ENCODE results near the gene TSC22D4. TPM values are rescaled to one million over a fixed set of nuclear protein-coding genes. Genes with fewer than 3 reads are reported as not detected.
"Not testable (repeated sequence)": the region's sequence is repeated elsewhere in the genome, so short reads cannot be mapped to it uniquely, and the experiment has no call there.

TSC22D4 gene
- total RNA-seq, 1 donor: 18.5 TPM

DNA sequence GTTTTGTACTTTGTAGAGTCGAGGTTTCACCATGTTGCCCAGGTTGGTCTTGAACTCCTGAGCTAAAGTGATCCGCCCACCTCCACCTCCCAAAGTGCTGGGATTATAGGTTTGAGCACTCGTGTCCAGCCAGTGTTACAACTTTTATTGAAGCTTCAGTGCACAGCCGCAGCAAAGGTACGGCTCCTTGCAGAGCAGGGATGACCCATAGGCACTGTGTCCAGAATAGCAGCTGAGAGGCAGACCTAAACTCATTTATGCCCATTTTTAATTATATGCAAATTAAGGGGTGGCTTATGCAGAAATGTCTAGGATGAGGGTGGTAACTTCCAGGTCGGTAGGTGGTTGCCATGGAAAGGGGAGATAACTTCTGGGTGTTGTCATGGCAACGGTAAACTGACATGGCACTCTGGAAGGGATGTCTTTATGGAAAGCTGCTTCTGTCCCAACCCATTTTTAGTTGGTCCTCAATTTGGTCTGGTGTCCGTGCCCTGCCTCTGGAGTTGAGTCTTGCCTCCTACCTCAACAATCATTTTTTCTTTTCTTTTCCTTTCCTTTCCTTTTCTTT is 27.4 kb upstream of the TSC22D4 start:
- no peak for DNase-seq (ENCODE audit: insufficient read length, low spot score, missing footprints)
- Histone ChIP-seq H3K27me3 (ENCODE audit: insufficient read depth, low read length) (no peaks in the 10 kb centered on the region), H3K9me3 (ENCODE audit: low read depth, low read length) (no peaks in the 10 kb centered on the region), H4K20me1 (ENCODE audit: insufficient read depth, low read length) (no peaks in the 10 kb centered on the region), H3K79me2 (ENCODE audit: insufficient read depth, low read length) (no peaks in the 10 kb centered on the region), H2AFZ (ENCODE audit: low read length) (no peak overlapping the region), H3K4me1 (ENCODE audit: insufficient read depth, low read length) (no peaks in the 10 kb centered on the region), H3K4me2 (ENCODE audit: insufficient read depth, low read length) (no peak overlapping the region), H3K4me3 (ENCODE audit: insufficient read depth, low read length) (no peak overlapping the region), H3K36me3 (ENCODE audit: insufficient read depth, low read length) (no peaks in the 10 kb centered on the region), H3K27ac (ENCODE audit: low read depth, low read length) (no peak overlapping the region)
- TF ChIP-seq, protein P1, sequence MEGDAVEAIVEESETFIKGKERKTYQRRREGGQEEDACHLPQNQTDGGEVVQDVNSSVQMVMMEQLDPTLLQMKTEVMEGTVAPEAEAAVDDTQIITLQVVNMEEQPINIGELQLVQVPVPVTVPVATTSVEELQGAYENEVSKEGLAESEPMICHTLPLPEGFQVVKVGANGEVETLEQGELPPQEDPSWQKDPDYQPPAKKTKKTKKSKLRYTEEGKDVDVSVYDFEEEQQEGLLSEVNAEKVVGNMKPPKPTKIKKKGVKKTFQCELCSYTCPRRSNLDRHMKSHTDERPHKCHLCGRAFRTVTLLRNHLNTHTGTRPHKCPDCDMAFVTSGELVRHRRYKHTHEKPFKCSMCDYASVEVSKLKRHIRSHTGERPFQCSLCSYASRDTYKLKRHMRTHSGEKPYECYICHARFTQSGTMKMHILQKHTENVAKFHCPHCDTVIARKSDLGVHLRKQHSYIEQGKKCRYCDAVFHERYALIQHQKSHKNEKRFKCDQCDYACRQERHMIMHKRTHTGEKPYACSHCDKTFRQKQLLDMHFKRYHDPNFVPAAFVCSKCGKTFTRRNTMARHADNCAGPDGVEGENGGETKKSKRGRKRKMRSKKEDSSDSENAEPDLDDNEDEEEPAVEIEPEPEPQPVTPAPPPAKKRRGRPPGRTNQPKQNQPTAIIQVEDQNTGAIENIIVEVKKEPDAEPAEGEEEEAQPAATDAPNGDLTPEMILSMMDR (IDR thresholded peaks at IDR 0.05; ENCODE audit: extremely low read depth, low read depth, low read length): no peak

DNA sequence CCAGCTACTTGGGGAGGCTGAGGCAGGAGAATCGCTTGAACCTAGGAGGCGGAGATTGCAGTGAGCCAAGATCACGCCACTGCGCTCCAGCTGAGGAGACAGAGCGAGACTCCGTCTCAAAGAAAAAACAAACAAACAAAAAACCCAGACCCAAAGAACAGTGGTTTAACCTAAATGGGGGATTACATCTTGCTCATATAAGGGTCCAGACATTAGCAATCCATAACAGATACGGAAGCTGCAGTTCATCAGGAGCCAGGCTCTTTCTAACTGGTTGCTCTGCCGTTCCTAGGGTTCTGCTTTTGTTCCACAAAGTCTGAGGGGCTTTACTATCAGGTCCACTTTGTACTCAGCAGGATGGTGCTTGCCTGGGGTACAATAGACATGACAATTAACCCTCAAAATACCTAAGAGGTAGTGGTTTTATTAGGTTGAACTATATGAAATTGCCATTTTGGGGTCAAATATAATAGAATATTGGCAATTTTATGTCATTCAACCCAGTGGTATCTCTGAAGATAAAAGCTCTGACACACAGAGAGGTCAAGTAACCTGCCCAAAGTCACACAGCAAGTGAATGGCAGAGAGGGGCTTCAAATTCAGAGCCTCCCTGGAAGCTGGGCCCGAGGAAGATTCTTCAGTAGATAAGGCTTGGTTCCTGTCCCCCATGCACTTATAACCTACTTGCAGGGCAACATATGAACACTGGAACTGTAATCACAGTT is 26.0 kb upstream of the TSC22D4 start:
- H3K4me1 ChIP-seq (ENCODE audit: insufficient read depth, low read length): no peaks in the 10 kb centered on the region
- H3K36me3 ChIP-seq (ENCODE audit: insufficient read depth, low read length): no peaks in the 10 kb centered on the region
- H3K9me3 ChIP-seq (ENCODE audit: low read depth, low read length): no peaks in the 10 kb centered on the region
- no peak overlapping the region for H3K4me2 ChIP-seq (ENCODE audit: insufficient read depth, low read length)
- H3K27ac ChIP-seq (ENCODE audit: low read depth, low read length): no peak overlapping the region
- TF ChIP-seq, protein P1 (IDR thresholded peaks at IDR 0.05; ENCODE audit: extremely low read depth, low read depth, low read length): no peak
- no peak for DNase-seq (ENCODE audit: insufficient read length, low spot score, missing footprints)
- no peak overlapping the region for H3K4me3 ChIP-seq (ENCODE audit: insufficient read depth, low read length)
- H3K79me2 ChIP-seq (ENCODE audit: insufficient read depth, low read length): no peaks in the 10 kb centered on the region
- no peaks in the 10 kb centered on the region for H3K27me3 ChIP-seq (ENCODE audit: insufficient read depth, low read length)
- no peaks in the 10 kb centered on the region for H4K20me1 ChIP-seq (ENCODE audit: insufficient read depth, low read length)
- no peak overlapping the region for H2AFZ ChIP-seq (ENCODE audit: low read length)

DNA sequence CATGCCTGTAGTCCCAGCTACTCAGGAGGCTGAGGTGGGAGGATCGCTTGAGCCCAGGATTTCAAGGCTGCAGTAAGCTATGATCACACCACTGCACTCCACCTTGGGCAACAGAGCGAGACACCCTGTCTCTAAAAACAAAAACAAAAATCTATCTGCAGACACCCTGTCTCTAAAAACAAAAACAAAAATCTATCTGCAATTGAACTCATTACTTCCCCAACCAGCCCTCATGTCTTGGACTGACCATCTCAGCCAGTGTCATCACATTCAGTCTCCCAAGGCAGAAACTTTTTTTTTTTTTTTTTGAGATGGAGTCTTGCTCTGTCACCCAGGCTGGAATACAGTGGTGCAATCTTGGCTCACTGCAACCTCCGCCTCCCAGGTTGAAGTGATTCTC is 25.0 kb upstream of the TSC22D4 start:
- not testable (repeated sequence) for H4K20me1 ChIP-seq (ENCODE audit: insufficient read depth, low read length); H3K4me1 ChIP-seq (ENCODE audit: insufficient read depth, low read length); H3K36me3 ChIP-seq (ENCODE audit: insufficient read depth, low read length); H2AFZ ChIP-seq (ENCODE audit: low read length); DNase-seq (ENCODE audit: insufficient read length, low spot score, missing footprints); H3K4me2 ChIP-seq (ENCODE audit: insufficient read depth, low read length); H3K9me3 ChIP-seq (ENCODE audit: low read depth, low read length); H3K27me3 ChIP-seq (ENCODE audit: insufficient read depth, low read length); H3K79me2 ChIP-seq (ENCODE audit: insufficient read depth, low read length); H3K4me3 ChIP-seq (ENCODE audit: insufficient read depth, low read length); H3K27ac ChIP-seq (ENCODE audit: low read depth, low read length)

- H3K4me1 ChIP-seq (ENCODE audit: insufficient read depth, low read length); H2AFZ ChIP-seq (ENCODE audit: low read length); H3K36me3 ChIP-seq (ENCODE audit: insufficient read depth, low read length); H3K9me3 ChIP-seq (ENCODE audit: low read depth, low read length); H4K20me1 ChIP-seq (ENCODE audit: insufficient read depth, low read length); DNase-seq (ENCODE audit: insufficient read length, low spot score, missing footprints); H3K4me3 ChIP-seq (ENCODE audit: insufficient read depth, low read length); H3K27ac ChIP-seq (ENCODE audit: low read depth, low read length); H3K27me3 ChIP-seq (ENCODE audit: insufficient read depth, low read length); H3K79me2 ChIP-seq (ENCODE audit: insufficient read depth, low read length); H3K4me2 ChIP-seq (ENCODE audit: insufficient read depth, low read length): not testable (repeated sequence)
Measured at GRCh38 chr7:100500743-100501142, 21.7 kb upstream of the TSC22D4 start.

DNA sequence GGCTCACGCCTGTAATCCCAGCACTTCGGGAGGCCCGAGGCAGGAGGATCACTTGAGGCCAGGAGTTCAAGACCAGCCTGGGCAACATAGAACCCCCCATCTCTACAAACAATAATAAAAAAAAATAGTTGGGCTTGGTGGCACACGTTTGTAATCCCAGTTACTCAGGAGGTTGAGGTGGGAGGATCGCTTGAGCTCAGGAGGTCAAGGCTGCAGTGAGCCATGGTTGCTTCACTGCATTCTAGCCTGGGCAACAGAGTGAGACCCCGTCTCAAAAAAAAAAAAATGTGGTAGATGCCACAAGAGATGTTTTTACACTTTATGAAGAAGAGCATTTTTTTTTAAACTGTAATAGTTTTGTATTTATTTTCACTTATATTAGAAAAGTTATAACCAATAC is 17.5 kb upstream of the TSC22D4 start:
- Histone ChIP-seq H4K20me1 (ENCODE audit: insufficient read depth, low read length) (no peaks in the 10 kb centered on the region), H3K9me3 (ENCODE audit: low read depth, low read length) (no peaks in the 10 kb centered on the region), H3K4me3 (ENCODE audit: insufficient read depth, low read length) (no peak overlapping the region), H2AFZ (ENCODE audit: low read length) (no peak overlapping the region), H3K79me2 (ENCODE audit: insufficient read depth, low read length) (no peaks in the 10 kb centered on the region), H3K4me1 (ENCODE audit: insufficient read depth, low read length) (no peaks in the 10 kb centered on the region), H3K27ac (ENCODE audit: low read depth, low read length) (no peak overlapping the region), H3K36me3 (ENCODE audit: insufficient read depth, low read length) (no peaks in the 10 kb centered on the region), H3K27me3 (ENCODE audit: insufficient read depth, low read length) (peaks cover 3% of the 10 kb centered on the region), H3K4me2 (ENCODE audit: insufficient read depth, low read length) (no peak overlapping the region)
- no peak for DNase-seq (ENCODE audit: insufficient read length, low spot score, missing footprints)
- TF ChIP-seq, protein P1 (IDR thresholded peaks at IDR 0.05; ENCODE audit: extremely low read depth, low read depth, low read length): no peak
